Fibroblast of villous mesenchyme (primary cell): ENCODE results near the gene NABP1. TPM values are rescaled to one million over a fixed set of nuclear protein-coding genes. Genes with fewer than 3 reads are reported as not detected.
A peak's percentile ranks its signal among the peaks of the same experiment; 100 is the strongest.

Experiments
- DNase-seq: peaks from one replicate; pipeline ENCODE4 v3.0.0-alpha.2; 2010; ENCODE audit warnings: low read depth
- H3K4me3 ChIP-seq: 2 replicates; pipeline ENCODE4 v1.5.1; 2011; ENCODE audit warnings: low read depth, mild to moderate bottlenecking, low read length
- total RNA-seq: library from RNA; depleted of rRNA; stranded (reverse); fragments of >200 nt; gene quantifications from 2 replicates; pipeline ENCODE4 v1.2.3, GENCODE V29; 2012
- TF ChIP-seq, protein P1 (sequence below): IDR thresholded peaks from 2 replicates; pipeline ENCODE4 v1.5.1; 2012; ENCODE audit warnings: low read depth, mild to moderate bottlenecking, low read length; ENCODE audit not compliant: insufficient read depth

NABP1 gene
- total RNA-seq, 1 donor: 308 TPM

DNA sequence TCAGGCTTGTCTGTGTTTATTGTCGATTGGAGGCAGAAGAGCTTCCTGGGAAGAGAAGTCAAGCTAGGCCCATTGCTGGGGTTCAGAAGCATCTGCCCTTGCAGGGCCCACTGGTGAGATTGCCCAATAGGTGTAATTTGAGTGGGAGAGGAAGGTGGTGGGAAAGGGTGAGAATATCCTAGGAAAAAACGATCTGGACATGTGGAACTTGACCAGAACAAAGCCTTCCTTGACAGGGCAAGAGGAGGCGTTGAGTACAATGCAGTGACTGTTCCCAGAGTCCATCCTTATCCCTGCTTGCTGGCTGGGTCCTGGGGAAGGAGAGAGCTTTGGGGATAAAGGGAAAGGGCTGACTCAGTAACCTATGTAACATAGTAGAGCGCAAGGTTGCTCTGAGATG lies 27.1 kb downstream of the NABP1 start:
- DNase-seq: no peak
- no peak overlapping the region for H3K4me3 ChIP-seq
- TF ChIP-seq, protein P1, sequence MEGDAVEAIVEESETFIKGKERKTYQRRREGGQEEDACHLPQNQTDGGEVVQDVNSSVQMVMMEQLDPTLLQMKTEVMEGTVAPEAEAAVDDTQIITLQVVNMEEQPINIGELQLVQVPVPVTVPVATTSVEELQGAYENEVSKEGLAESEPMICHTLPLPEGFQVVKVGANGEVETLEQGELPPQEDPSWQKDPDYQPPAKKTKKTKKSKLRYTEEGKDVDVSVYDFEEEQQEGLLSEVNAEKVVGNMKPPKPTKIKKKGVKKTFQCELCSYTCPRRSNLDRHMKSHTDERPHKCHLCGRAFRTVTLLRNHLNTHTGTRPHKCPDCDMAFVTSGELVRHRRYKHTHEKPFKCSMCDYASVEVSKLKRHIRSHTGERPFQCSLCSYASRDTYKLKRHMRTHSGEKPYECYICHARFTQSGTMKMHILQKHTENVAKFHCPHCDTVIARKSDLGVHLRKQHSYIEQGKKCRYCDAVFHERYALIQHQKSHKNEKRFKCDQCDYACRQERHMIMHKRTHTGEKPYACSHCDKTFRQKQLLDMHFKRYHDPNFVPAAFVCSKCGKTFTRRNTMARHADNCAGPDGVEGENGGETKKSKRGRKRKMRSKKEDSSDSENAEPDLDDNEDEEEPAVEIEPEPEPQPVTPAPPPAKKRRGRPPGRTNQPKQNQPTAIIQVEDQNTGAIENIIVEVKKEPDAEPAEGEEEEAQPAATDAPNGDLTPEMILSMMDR: no peak

DNA sequence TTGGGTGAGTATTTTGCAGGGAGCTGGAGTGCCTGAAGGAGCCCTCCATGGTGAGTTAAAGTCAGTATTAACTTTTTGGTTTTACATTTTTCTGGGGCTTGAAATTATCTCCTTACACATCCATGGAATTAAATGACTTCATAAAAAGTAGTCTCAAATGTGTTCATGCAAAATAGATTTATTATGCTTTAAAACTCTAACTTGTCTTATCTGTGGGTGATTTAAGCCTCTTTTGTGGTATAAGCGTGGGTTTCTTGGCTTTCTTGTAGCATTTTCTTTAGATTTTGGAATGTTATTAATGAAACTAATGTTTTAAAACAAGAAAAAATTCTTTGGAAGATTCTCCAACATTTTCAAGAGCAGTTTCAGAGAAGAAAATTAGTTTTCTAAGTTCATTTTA lies 27.8 kb downstream of the NABP1 start:
- TF ChIP-seq, protein P1: no peak
- DNase-seq: no peak
- no peak overlapping the region for H3K4me3 ChIP-seq

DNA sequence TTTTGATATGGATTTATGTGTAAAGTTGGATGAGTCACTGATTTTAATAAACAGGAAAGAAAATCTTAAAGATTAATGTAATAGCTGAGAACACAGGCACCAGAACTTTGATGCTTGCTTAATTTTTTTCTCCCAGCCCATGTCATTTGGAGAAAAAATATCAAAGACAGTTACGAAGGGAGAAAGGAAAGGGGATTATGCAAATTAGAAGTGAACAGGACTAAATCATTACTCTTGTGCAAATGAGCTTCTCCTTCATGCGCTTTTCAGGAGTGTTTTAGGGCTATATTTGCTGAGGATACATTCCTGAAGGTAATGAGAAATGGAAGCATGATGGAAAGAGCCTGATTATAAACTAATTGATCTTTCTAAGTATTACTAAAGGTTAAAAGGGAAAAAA lies 28.9 kb downstream of the NABP1 start:
- TF ChIP-seq, protein P1: no peak
- no peak for DNase-seq
- H3K4me3 ChIP-seq: no peak overlapping the region

DNA sequence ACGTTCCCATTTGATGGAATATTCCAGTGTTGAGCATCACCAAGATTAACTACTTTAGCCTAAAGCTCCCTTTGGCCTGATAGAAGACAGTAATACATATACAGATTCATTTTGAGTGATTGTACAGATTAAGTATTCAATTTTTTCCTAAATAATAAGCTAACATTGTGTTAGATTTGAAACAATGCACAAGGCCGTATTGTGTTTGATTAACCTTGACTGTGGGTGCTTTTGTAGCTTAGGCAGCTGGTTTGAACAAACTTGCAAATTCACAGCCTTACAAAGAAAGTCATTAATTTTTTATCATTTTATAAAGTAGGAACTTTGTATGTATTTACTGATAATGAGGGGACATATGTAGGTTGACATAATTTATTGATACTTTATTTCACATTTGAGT lies 29.6 kb downstream of the NABP1 start:
- DNase-seq: no peak
- TF ChIP-seq, protein P1: no peak
- H3K4me3 ChIP-seq: no peak overlapping the region

DNA sequence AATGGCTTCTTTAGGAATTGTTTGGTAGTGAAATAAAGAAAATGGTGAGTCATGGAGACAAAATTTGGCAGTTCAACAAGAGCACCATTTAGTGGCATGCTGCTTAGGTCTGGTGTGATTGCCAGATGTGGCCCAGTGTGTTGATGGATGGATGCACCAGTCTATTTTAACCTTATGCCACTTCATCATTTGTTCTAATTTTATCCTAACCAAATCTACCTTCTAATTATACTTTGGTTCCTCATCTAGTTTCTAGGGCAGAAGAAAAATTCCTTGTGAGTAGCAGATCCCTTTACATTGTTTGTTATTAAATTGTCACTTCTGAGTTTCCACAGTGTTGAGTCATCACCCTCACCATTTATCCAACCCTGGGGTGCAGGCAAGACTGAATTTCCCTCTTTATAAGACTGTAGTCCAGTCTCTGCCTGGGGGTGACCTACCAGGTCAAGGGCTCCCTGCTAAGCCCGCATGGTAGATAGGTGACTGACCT lies 32.5 kb downstream of the NABP1 start:
- TF ChIP-seq, protein P1: no peak

DNA sequence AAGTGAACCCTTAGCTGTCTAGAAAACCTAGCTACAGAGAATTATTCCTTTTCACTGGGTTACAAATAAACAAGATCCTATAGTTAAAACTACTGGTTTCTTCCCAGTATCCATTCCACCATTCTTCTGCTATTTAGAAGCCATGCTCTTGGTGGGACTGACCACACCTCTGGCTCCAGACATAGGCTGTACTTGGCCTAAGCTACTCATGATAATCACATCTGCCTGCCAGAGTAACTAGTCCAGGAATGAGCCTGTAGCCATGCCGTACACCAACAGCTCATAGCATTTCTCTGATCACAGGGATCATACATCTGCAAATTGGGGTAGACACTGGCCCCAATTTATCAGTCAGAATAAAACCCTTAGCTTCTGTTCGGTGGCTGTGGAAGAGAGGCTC lies 33.7 kb downstream of the NABP1 start:
- TF ChIP-seq, protein P1: no peak
- DNase-seq: no peak
- no peak overlapping the region for H3K4me3 ChIP-seq

More for the DNA sequence above, 32.5 kb downstream of the NABP1 start:
- no peak overlapping the region for H3K4me3 ChIP-seq
- DNase-seq: peak; percentile 50

DNA sequence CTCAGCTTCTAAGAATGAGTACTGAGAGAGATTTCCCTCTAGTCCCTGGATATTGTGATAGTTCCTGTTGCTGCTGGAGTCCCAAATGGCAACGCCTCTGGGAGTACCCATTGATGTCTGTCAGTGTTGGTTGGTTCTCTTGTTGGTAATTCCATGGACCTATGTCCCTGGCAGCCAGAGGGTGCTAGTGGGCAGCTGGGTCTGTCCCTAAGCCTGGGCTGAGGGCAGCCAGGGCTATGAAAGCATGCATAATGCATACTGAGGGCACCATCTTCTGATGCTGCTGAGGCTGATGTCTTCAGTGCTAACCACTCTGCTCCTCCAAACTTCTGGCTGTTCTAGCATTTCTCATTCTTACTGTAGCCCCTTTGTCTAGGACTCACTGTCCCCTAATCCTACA lies 35.9 kb downstream of the NABP1 start:
- TF ChIP-seq, protein P1: no peak
- H3K4me3 ChIP-seq: no peak overlapping the region
- no peak for DNase-seq
